Smooth muscle cell (in vitro differentiated cells): ENCODE data around the gene ZNF280B. TPM values are rescaled to one million over a fixed set of nuclear protein-coding genes. Genes with fewer than 3 reads are reported as not detected.

Experiments used
- DNase-seq: peaks from one replicate; lab custom pipeline; 2025; ENCODE audit not compliant: unreplicated experiment; lab: John Stamatoyannopoulos, UW
- H2AFZ ChIP-seq: fragments of 200-600 bp; sonication (generic); 2 replicates; pipeline ENCODE4 v1.6.0; 2016; ENCODE audit warnings: antibody characterized with exemption, low read depth, mild to moderate bottlenecking
- H3F3A ChIP-seq: fragments of 200-600 bp; sonication (generic); 2 replicates; pipeline ENCODE4 v1.6.0; 2017; ENCODE audit warnings: antibody characterized with exemption, low read depth
- H3K27ac ChIP-seq: fragments of 200-600 bp; sonication (generic); 2 replicates; pipeline ENCODE4 v1.5.1; 2016; ENCODE audit warnings: low read depth, mild to moderate bottlenecking
- H3K27me3 ChIP-seq: fragments of 200-600 bp; sonication (generic); 2 replicates; pipeline ENCODE4 v1.6.1; 2016; ENCODE audit warnings: low read depth, mild to moderate bottlenecking
- H3K36me3 ChIP-seq: fragments of 200-600 bp; sonication (generic); 2 replicates; pipeline ENCODE4 v1.5.1; 2016; ENCODE audit warnings: low read depth
- H3K4me1 ChIP-seq: fragments of 200-600 bp; sonication (generic); 2 replicates; pipeline ENCODE4 v1.5.1; 2016; ENCODE audit warnings: low read depth
- H3K4me2 ChIP-seq: fragments of 200-600 bp; sonication (generic); 2 replicates; pipeline ENCODE4 v1.6.0; 2016; ENCODE audit warnings: mild to moderate bottlenecking
- H3K4me3 ChIP-seq: fragments of 200-600 bp; sonication (generic); 2 replicates; pipeline ENCODE4 v1.5.1; 2016; ENCODE audit warnings: mild to moderate bottlenecking
- H3K79me2 ChIP-seq: fragments of 200-600 bp; sonication (generic); 2 replicates; pipeline ENCODE4 v1.6.0; 2016; ENCODE audit warnings: low read depth, mild to moderate bottlenecking
- H3K9ac ChIP-seq: fragments of 200-600 bp; sonication (generic); 2 replicates; pipeline ENCODE4 v1.6.0; 2016; ENCODE audit warnings: low read depth
- H3K9me3 ChIP-seq: fragments of 200-600 bp; sonication (generic); replicated peaks from 2 replicates; pipeline ENCODE4 v1.5.1; 2016; ENCODE audit warnings: low read depth
- H4K20me1 ChIP-seq: fragments of 200-600 bp; sonication (generic); 2 replicates; pipeline ENCODE4 v1.6.0; 2016; ENCODE audit warnings: low read depth
- WGBS: methylation state at CpG from one replicate; pipeline ENCODE4 v1.1.7; 2016; ENCODE audit warnings: low lambda C conversion rate; 5-methylcytosine and 5-hydroxymethylcytosine counted together
- polyA plus RNA-seq: library from polyadenylated mRNA; unstranded; fragments of >200 nt; fragmentation: Nextera tagmentation; extraction: Ambion mirVana; gene quantifications from 2 replicates; pipeline ENCODE4 v1.2.1, GENCODE V29; 2016
- total RNA-seq: library from RNA; depleted of rRNA; stranded (reverse); fragments of >200 nt; gene quantifications from 2 replicates; pipeline ENCODE4 v1.2.3, GENCODE V29; 2014
- TF ChIP-seq, protein P1 (sequence below): fragments of 200-600 bp; sonication (generic); IDR thresholded peaks from 2 replicates; pipeline ENCODE4 v1.5.1; 2017; ENCODE audit warnings: borderline replicate concordance, mild to moderate bottlenecking, antibody characterized with exemption; ENCODE audit not compliant: insufficient read depth, poor library complexity, severe bottlenecking

ZNF280B gene
- total and polyA plus RNA-seq, 2 experiments from 2014 or later = 3.0 to 3.3 TPM

DNA sequence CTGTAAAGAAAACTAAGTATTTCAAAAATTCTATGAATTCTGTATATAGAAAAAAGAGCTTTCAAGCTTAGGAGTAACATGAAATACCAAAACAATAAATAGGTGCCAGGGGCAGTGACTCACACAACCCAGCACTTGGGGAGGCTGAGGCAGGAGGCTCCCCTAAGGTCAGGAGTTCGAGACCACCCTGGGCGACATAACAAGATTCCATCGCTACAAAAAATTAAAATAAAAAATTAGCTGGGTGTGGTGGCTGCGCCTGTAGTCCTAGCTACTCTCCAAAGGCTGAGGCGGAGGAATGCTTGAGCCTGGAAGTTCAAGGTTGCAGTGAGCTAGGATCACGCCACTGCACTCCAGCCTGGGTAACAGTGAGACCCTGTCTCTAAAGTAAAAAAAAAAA lies 21.5 kb downstream of the ZNF280B start:
- Histone ChIP-seq H2AFZ (no peak overlapping the region), H3K36me3 (peaks cover 4% of the 10 kb centered on the region), H3K9ac (no peak overlapping the region), H3K27ac (no peak overlapping the region), H3K9me3 (no peaks in the 10 kb centered on the region), H3K4me1 (no peaks in the 10 kb centered on the region), H4K20me1 (no peaks in the 10 kb centered on the region), H3K27me3 (no peaks in the 10 kb centered on the region), H3K4me3 (no peak overlapping the region), H3K79me2 (no peaks in the 10 kb centered on the region), H3F3A (no peaks in the 10 kb centered on the region), H3K4me2 (no peak overlapping the region)
- no peak for DNase-seq
- TF ChIP-seq, protein P1, sequence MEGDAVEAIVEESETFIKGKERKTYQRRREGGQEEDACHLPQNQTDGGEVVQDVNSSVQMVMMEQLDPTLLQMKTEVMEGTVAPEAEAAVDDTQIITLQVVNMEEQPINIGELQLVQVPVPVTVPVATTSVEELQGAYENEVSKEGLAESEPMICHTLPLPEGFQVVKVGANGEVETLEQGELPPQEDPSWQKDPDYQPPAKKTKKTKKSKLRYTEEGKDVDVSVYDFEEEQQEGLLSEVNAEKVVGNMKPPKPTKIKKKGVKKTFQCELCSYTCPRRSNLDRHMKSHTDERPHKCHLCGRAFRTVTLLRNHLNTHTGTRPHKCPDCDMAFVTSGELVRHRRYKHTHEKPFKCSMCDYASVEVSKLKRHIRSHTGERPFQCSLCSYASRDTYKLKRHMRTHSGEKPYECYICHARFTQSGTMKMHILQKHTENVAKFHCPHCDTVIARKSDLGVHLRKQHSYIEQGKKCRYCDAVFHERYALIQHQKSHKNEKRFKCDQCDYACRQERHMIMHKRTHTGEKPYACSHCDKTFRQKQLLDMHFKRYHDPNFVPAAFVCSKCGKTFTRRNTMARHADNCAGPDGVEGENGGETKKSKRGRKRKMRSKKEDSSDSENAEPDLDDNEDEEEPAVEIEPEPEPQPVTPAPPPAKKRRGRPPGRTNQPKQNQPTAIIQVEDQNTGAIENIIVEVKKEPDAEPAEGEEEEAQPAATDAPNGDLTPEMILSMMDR = no peak
- WGBS = over 99% methylated on average over 6 of the region's 6 CpGs

DNA sequence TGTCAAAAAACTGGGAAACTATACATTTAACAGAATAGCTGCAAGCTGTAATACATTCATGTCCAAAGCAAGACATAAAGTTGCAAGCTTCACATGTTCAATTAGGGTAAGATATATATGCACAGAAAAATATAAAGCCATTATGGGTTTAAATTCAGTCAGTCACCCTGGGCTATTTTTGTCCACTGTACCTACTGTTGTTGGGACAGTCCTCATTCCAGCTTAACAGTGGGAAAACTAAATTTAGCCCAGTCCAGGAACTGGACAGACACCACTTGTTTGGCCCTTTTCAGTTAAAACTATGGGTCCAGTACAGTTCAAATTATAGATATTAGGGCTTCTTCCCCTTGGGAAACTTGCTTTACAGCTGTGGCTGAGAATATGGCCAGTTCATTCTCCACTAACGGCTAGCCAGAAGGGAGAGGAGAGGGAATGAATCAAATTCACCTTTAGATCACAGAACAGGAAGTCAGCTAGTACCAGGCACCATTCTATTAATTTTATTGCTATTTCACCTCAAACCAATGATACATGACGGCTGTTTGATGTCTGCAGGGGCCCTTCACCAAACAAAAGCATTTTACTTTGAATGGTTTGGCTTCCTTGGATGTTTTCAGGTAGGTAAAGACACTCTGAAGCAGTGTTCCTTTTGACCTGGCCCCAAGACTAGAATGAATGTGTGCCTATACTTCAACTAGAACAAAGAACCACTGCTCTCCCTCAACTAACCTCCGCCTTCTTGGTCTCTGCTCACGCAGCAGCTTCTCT lies 22.2 kb downstream of the ZNF280B start:
- Histone ChIP-seq H3K4me1 (no peaks in the 10 kb centered on the region), H4K20me1 (no peaks in the 10 kb centered on the region), H3K4me3 (no peak overlapping the region), H3K9ac (no peak overlapping the region), H3K4me2 (no peak overlapping the region), H3K27me3 (no peaks in the 10 kb centered on the region), H3K9me3 (no peaks in the 10 kb centered on the region), H2AFZ (no peak overlapping the region), H3K36me3 (peaks cover 4% of the 10 kb centered on the region), H3K79me2 (no peaks in the 10 kb centered on the region), H3F3A (no peaks in the 10 kb centered on the region), H3K27ac (no peak overlapping the region)
- 92% methylated on average over 4 of the region's 4 CpGs for WGBS
- TF ChIP-seq, protein P1 = no peak
- no peak for DNase-seq

DNA sequence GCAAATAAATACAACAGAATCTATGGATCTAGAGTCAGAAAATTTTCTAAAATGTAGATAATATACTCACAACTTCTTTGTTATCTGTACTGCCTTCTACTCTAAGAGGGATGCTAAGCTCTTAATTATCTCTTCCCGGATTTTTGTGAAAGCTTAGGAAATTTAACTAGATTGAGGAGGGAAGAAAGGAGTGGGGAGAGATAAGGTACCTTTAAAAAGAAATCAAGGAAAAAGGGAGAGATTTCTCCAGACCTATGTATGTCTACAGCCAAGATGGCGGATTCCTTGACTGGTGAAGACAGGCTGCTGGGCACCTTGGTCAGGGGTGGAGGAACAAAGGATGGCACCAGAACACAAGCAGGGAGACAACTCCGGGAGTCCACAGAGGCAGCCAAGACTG lies 23.0 kb downstream of the ZNF280B start:
- DNase-seq = no peak
- Histone ChIP-seq H3K27me3 (no peaks in the 10 kb centered on the region), H3F3A (no peaks in the 10 kb centered on the region), H4K20me1 (no peaks in the 10 kb centered on the region), H3K4me1 (no peaks in the 10 kb centered on the region), H3K9ac (no peak overlapping the region), H3K9me3 (no peaks in the 10 kb centered on the region), H3K79me2 (no peaks in the 10 kb centered on the region), H3K27ac (no peak overlapping the region), H3K4me2 (no peak overlapping the region), H2AFZ (no peak overlapping the region), H3K36me3 (peaks cover 4% of the 10 kb centered on the region), H3K4me3 (no peak overlapping the region)
- WGBS = 90% methylated on average over 3 of the region's 3 CpGs
- TF ChIP-seq, protein P1 = no peak

DNA sequence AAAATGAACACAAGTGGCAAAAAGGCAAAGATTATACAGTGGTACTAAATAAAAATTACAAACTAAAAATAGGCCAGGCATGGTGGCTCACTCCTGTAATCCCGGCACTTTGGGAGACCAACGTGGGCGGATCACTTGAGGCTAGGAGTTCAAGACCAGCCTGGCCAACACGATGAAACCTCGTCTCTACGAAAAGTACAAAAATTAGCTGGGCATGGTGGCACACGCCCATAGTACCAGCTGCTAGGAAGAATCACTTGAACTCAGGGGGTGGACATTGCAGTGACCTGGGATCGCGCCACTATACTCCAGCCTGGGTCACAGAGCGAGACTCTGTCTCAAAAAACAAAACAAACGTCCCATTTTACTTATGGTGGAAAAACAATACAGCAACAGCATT lies 24.5 kb downstream of the ZNF280B start:
- Histone ChIP-seq H3K79me2 (no peaks in the 10 kb centered on the region), H2AFZ (no peak overlapping the region), H3K27ac (no peak overlapping the region), H3K4me2 (no peak overlapping the region), H3K27me3 (no peaks in the 10 kb centered on the region), H3K9me3 (no peaks in the 10 kb centered on the region), H3K9ac (no peak overlapping the region), H3F3A (no peaks in the 10 kb centered on the region), H3K4me3 (no peak overlapping the region), H3K4me1 (no peaks in the 10 kb centered on the region), H4K20me1 (no peaks in the 10 kb centered on the region), H3K36me3 (peaks cover 4% of the 10 kb centered on the region)
- TF ChIP-seq, protein P1 = no peak
- DNase-seq = no peak
- WGBS = 95% methylated on average over 11 of the region's 11 CpGs
